Karpas-422 (cell line): ENCODE results near the gene KASH5. TPM values are rescaled to one million over a fixed set of nuclear protein-coding genes. Genes with fewer than 3 reads are reported as not detected.

Source experiments
- DNase-seq: peaks from one replicate; pipeline ENCODE4 v3.0.0-alpha.2; 2015
- H2AFZ ChIP-seq: fragments of 200-600 bp; sonication (generic); 2 replicates; pipeline ENCODE4 v1.6.1; 2014; ENCODE audit warnings: antibody characterized with exemption, low read length, mixed read lengths
- H3K27ac ChIP-seq: fragments of 200-600 bp; sonication (generic); 2 replicates; pipeline ENCODE4 v1.5.1; 2014; ENCODE audit warnings: mild to moderate bottlenecking, low read length, moderate library complexity
- H3K27me3 ChIP-seq: fragments of 200-600 bp; sonication (generic); 2 replicates; pipeline ENCODE4 v1.6.1; 2014; ENCODE audit warnings: low read length, mixed read lengths
- H3K36me3 ChIP-seq: fragments of 200-600 bp; sonication (generic); 2 replicates; pipeline ENCODE4 v1.6.1; 2014; ENCODE audit warnings: low read length, mixed read lengths; ENCODE audit not compliant: insufficient read depth
- H3K4me1 ChIP-seq: fragments of 200-600 bp; sonication (generic); 2 replicates; pipeline ENCODE4 v1.6.1; 2014; ENCODE audit warnings: mild to moderate bottlenecking, low read length, mixed read lengths
- H3K4me2 ChIP-seq: fragments of 200-600 bp; sonication (generic); 2 replicates; pipeline ENCODE4 v1.6.1; 2014; ENCODE audit warnings: low read length, low read depth, mild to moderate bottlenecking; ENCODE audit not compliant: poor library complexity, severe bottlenecking
- H3K4me3 ChIP-seq: fragments of 200-600 bp; sonication (generic); 2 replicates; pipeline ENCODE4 v1.5.1; 2014; ENCODE audit warnings: mild to moderate bottlenecking, antibody characterized with exemption, low read length, mixed read lengths
- H3K79me2 ChIP-seq: fragments of 200-600 bp; sonication (generic); 2 replicates; pipeline ENCODE4 v1.6.1; 2014; ENCODE audit warnings: mild to moderate bottlenecking, low read length, mixed read lengths
- H3K9ac ChIP-seq: fragments of 200-600 bp; sonication (generic); 2 replicates; pipeline ENCODE4 v1.6.0; 2014; ENCODE audit warnings: low read length
- H3K9me2 ChIP-seq: fragments of 200-600 bp; sonication (generic), shearing (Covaris generic); replicated peaks from 2 replicates; pipeline ENCODE4 v1.6.0; 2014; ENCODE audit warnings: mild to moderate bottlenecking, low read length, moderate library complexity; ENCODE audit not compliant: insufficient read depth
- H3K9me3 ChIP-seq: fragments of 300-700, 200-600 bp; sonication (generic); 2 replicates; pipeline ENCODE4 v1.6.1; 2014; ENCODE audit warnings: low read length, mixed read lengths
- H4K20me1 ChIP-seq: fragments of 200-600 bp; sonication (generic); 2 replicates; pipeline ENCODE4 v1.6.1; 2014; ENCODE audit warnings: mild to moderate bottlenecking, antibody characterized with exemption, low read length, low read depth; ENCODE audit not compliant: insufficient read depth
- total RNA-seq: library from RNA; depleted of rRNA; stranded (reverse); fragments of >200 nt; shearing (Covaris generic); gene quantifications from 2 replicates; pipeline ENCODE4 v1.2.3, GENCODE V29; 2014; ENCODE audit warnings: low replicate concordance

The KASH5 gene
- total RNA-seq, 1 experiment from 2014 or later, result 0.52 TPM

GRCh38 chr19:49415810-49416200, 27.8 kb downstream of the KASH5 start:
- H3K79me2 ChIP-seq, result no peaks in the 10 kb centered on the region
- H3K36me3 ChIP-seq, result no peaks in the 10 kb centered on the region
- peak overlapping the region; percentile 33 for H3K27ac ChIP-seq
- no peaks in the 10 kb centered on the region for H3K9me2 ChIP-seq
- H2AFZ ChIP-seq, result peak overlapping the region; percentile 29; the same call in 1 of the 2 replicates
- H3K27me3 ChIP-seq, result no peaks in the 10 kb centered on the region
- peaks cover 64% of the 10 kb centered on the region for H3K4me1 ChIP-seq
- H3K9ac ChIP-seq, result peak overlapping the region; percentile 63
- peak; percentile 70 for DNase-seq
- H3K4me2 ChIP-seq, result peak overlapping the region; percentile 50
- 0 out of 2 replicates have a peak overlapping the region, but pooled peaks have one; percentile 1 for H3K4me3 ChIP-seq
- H3K9me3 ChIP-seq, result no peaks in the 10 kb centered on the region
- H4K20me1 ChIP-seq, result no peaks in the 10 kb centered on the region

GRCh38 chr19:49417088-49417487, 29.0 kb downstream of the KASH5 start:
- H3K36me3 ChIP-seq, result no peaks in the 10 kb centered on the region
- no peaks in the 10 kb centered on the region for H3K79me2 ChIP-seq
- H3K27me3 ChIP-seq, result no peaks in the 10 kb centered on the region
- H3K4me3 ChIP-seq, result no peak overlapping the region
- H2AFZ ChIP-seq, result no peak overlapping the region
- H3K9me3 ChIP-seq, result no peaks in the 10 kb centered on the region
- DNase-seq, result peak; percentile 76
- no peaks in the 10 kb centered on the region for H3K9me2 ChIP-seq
- H4K20me1 ChIP-seq, result no peaks in the 10 kb centered on the region
- H3K9ac ChIP-seq, result peak overlapping the region; percentile 44
- no peak overlapping the region for H3K27ac ChIP-seq
- H3K4me2 ChIP-seq, result no peak overlapping the region
- peaks cover 60% of the 10 kb centered on the region for H3K4me1 ChIP-seq

GRCh38 chr19:49418511-49418910, 30.5 kb downstream of the KASH5 start:
- H3K4me2 ChIP-seq, result no peak overlapping the region
- no peaks in the 10 kb centered on the region for H3K36me3 ChIP-seq
- H3K9me3 ChIP-seq, result no peaks in the 10 kb centered on the region
- H3K27me3 ChIP-seq, result no peaks in the 10 kb centered on the region
- no peak for DNase-seq
- H3K27ac ChIP-seq, result no peak overlapping the region
- no peak overlapping the region for H2AFZ ChIP-seq
- H3K4me3 ChIP-seq, result no peak overlapping the region
- peaks cover 63% of the 10 kb centered on the region for H3K4me1 ChIP-seq
- H3K79me2 ChIP-seq, result no peaks in the 10 kb centered on the region
- no peaks in the 10 kb centered on the region for H3K9me2 ChIP-seq
- no peak overlapping the region for H3K9ac ChIP-seq
- no peaks in the 10 kb centered on the region for H4K20me1 ChIP-seq

GRCh38 chr19:49419173-49419572, 31.1 kb downstream of the KASH5 start:
- H3K4me2 ChIP-seq, result no peak overlapping the region
- no peaks in the 10 kb centered on the region for H3K9me2 ChIP-seq
- H2AFZ ChIP-seq, result no peak overlapping the region
- no peak overlapping the region for H3K9ac ChIP-seq
- no peaks in the 10 kb centered on the region for H4K20me1 ChIP-seq
- no peaks in the 10 kb centered on the region for H3K79me2 ChIP-seq
- H3K4me3 ChIP-seq, result no peak overlapping the region
- H3K9me3 ChIP-seq, result no peaks in the 10 kb centered on the region
- H3K4me1 ChIP-seq, result peaks cover 62% of the 10 kb centered on the region
- no peaks in the 10 kb centered on the region for H3K27me3 ChIP-seq
- DNase-seq, result no peak
- H3K36me3 ChIP-seq, result no peaks in the 10 kb centered on the region
- H3K27ac ChIP-seq, result no peak overlapping the region

- Histone ChIP-seq H3K4me2 (no peak overlapping the region), H3K9me2 (no peaks in the 10 kb centered on the region), H2AFZ (no peak overlapping the region), H3K9me3 (no peaks in the 10 kb centered on the region), H3K27me3 (no peaks in the 10 kb centered on the region), H3K36me3 (no peaks in the 10 kb centered on the region), H3K4me3 (no peak overlapping the region), H3K4me1 (peaks cover 57% of the 10 kb centered on the region), H4K20me1 (no peaks in the 10 kb centered on the region), H3K79me2 (no peaks in the 10 kb centered on the region), H3K27ac (no peak overlapping the region), H3K9ac (no peak overlapping the region)
- DNase-seq, result no peak
These were observed 32.2 kb downstream of the KASH5 start for GRCh38 chr19:49420227-49420626.

GRCh38 chr19:49421039-49421877, 33.2 kb downstream of the KASH5 start:
- H3K4me1 ChIP-seq, result peaks cover 57% of the 10 kb centered on the region
- H3K4me3 ChIP-seq, result peak overlapping the region; percentile 12; the same call in 1 of the 2 replicates
- H3K79me2 ChIP-seq, result no peaks in the 10 kb centered on the region
- H3K27ac ChIP-seq, result no peak overlapping the region
- no peaks in the 10 kb centered on the region for H3K27me3 ChIP-seq
- no peaks in the 10 kb centered on the region for H4K20me1 ChIP-seq
- peak overlapping the region; percentile 52 for H3K4me2 ChIP-seq
- H2AFZ ChIP-seq, result no peak overlapping the region
- H3K9me3 ChIP-seq, result no peaks in the 10 kb centered on the region
- H3K9me2 ChIP-seq, result no peaks in the 10 kb centered on the region
- peak; percentile 96 for DNase-seq
- no peak overlapping the region for H3K9ac ChIP-seq
- H3K36me3 ChIP-seq, result no peaks in the 10 kb centered on the region

GRCh38 chr19:49421878-49422202, 33.8 kb downstream of the KASH5 start:
- Histone ChIP-seq H3K27ac (no peak overlapping the region), H4K20me1 (no peaks in the 10 kb centered on the region), H3K9me3 (no peaks in the 10 kb centered on the region), H3K4me1 (peaks cover 57% of the 10 kb centered on the region), H3K9ac (no peak overlapping the region), H2AFZ (no peak overlapping the region), H3K9me2 (no peaks in the 10 kb centered on the region), H3K79me2 (no peaks in the 10 kb centered on the region), H3K27me3 (no peaks in the 10 kb centered on the region), H3K4me3 (no peak overlapping the region), H3K36me3 (no peaks in the 10 kb centered on the region), H3K4me2 (no peak overlapping the region)
- DNase-seq, result no peak

GRCh38 chr19:49422407-49423070, 34.5 kb downstream of the KASH5 start:
- no peaks in the 10 kb centered on the region for H3K9me2 ChIP-seq
- no peak overlapping the region for H3K9ac ChIP-seq
- no peak overlapping the region for H3K4me2 ChIP-seq
- H4K20me1 ChIP-seq, result no peaks in the 10 kb centered on the region
- no peaks in the 10 kb centered on the region for H3K36me3 ChIP-seq
- no peaks in the 10 kb centered on the region for H3K27me3 ChIP-seq
- H3K9me3 ChIP-seq, result no peaks in the 10 kb centered on the region
- no peak overlapping the region for H2AFZ ChIP-seq
- no peak for DNase-seq
- no peak overlapping the region for H3K4me3 ChIP-seq
- no peak overlapping the region for H3K27ac ChIP-seq
- H3K4me1 ChIP-seq, result peaks cover 57% of the 10 kb centered on the region
- no peaks in the 10 kb centered on the region for H3K79me2 ChIP-seq
